HG03108 (cell line): ENCODE results near the gene TBC1D22A.

ENCODE experiments used
- ATAC-seq: cut with Tn5 transposase; IDR thresholded peaks from one replicate; pipeline ENCODE4 v1.9.1; 2021; ENCODE audit warnings: moderate library complexity; ENCODE audit not compliant: unreplicated experiment

The TBC1D22A gene

GRCh38 chr22:46854125-46854870 lies 91.8 kb downstream of the TBC1D22A start:
- no peak for ATAC-seq

GRCh38 chr22:46855681-46856080 lies 93.2 kb downstream of the TBC1D22A start:
- ATAC-seq = no peak

DNA sequence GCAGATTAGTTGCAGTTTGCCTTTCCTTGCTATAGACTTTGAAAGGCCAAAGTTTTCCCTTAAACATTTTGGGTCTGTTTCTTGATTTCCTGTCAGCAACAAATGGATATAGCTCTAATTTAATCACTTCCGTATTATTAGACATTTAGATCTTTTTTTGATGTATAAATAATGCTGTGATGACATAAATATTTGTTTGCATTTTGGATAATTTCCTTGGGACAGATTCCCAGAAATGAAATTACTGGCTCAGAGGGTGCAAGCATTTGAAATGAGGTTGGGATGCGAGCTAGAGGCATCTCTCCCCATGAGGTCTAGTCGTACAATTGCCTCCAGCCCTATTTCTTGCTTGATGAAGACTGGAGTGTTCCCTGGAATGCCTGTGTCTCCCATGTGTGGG lies 94.2 kb downstream of the TBC1D22A start:
- ATAC-seq = no peak

DNA sequence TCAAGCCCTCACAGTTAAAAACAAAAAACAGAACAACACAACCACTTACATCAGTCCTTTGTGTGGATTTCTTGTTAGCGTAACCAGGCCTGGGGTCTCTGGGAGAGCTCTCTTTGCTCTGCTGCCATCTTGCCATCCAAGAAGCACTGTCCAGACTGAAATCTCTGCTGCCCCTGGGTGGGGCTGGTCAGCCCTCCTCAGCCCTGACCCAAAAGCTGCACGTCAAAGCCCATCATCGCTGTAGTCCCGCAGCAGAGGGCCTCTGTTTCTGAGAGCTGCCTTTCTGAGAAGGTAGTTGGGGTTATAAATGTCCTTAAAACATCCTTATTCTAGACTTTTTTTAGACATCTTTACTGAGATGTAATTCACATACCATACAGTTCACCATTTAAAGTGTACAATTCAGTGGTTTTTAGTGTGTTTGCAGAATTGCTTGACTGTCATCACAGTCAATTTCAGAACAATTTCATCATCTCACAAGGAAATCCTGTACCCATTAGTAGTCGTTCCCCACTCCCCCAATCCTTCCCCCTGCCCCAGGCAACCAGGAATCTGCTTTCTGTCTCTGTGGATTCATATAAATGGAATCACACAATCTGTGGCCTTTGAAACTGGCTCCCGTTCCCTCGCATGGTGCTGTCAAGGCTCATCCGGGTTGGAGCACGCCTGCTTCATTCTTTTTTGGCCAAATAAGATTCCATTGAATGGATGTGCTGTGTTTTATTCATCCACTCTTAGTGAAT lies 94.9 kb downstream of the TBC1D22A start:
- no peak for ATAC-seq

GRCh38 chr22:46857885-46858143 lies 95.4 kb downstream of the TBC1D22A start:
- ATAC-seq = no peak

DNA sequence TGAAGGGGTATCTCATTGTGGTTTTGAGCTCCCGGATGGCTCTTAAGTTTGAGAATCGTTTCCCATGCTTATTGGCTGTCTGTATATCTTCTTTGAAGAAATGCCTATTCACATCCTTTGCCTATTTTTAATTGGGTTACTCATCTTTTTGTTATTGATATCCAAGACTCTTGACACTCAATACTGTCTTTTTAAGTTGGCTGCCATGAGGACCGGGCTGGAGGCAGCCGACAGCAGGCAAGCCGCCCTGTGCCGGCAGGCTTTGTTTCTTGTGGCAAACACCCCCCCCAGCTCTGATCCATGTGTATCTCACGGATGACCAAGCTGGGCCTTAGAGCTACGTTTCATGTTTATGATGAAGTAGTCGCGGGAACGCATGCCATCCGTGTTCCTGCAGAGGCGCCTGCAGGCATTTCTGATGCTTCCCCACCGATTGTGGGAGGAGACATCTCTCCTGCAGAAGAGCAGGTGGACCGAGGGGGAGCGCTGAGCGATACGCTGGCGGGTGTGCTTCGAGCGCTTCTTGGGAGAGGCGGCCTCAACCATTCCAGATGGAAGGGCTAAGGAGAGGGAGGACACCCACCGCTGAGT lies 95.8 kb downstream of the TBC1D22A start:
- ATAC-seq = no peak

DNA sequence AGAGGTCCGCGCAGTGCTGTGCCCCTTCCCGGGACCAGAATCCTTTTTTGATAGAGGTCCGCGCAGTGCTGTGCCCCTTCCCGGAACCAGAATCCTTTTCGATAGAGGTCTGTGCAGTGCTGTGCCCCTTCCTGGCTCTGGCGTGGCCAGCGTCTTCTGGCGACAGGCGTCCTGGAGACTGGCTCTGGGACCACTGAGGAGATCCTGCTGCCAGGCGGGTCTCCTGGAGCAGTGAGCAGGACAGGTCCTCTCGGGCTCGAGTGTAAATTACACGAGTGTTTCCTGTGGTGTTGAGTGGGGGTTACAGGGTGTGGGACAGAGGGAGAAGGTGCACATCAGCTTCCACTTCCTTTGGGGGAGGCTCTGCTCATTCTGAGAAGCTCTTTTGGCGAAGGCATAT lies 98.1 kb downstream of the TBC1D22A start:
- ATAC-seq = no peak

GRCh38 chr22:46861468-46862367 lies 99.3 kb downstream of the TBC1D22A start:
- ATAC-seq = no peak

- ATAC-seq = no peak
Measured at GRCh38 chr22:46862418-46863324, 100.2 kb downstream of the TBC1D22A start.

GRCh38 chr22:46863794-46864193 lies 101.3 kb downstream of the TBC1D22A start:
- no peak for ATAC-seq

- no peak for ATAC-seq
Measured at GRCh38 chr22:46864314-46865051, 102.0 kb downstream of the TBC1D22A start.

GRCh38 chr22:46865052-46865434 lies 102.6 kb downstream of the TBC1D22A start:
- ATAC-seq = no peak

DNA sequence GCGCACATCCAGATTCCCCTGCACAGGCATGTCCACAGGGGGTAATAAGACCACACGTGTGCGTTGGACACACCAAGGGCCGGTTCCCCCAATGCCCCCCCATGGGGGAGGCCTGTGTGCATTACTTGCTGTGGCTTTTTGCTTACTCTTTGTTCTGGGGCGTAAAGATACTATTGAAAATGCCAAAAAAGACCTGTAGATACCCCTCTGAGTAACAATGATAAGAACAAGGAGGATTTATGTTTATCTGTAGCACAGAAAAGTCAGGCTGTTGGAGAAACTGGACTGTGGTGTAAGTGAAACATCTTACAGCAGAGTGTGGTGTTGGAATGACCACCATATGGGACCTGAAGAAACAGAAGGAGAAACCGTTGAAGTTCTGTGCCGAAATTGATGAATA lies 103.2 kb downstream of the TBC1D22A start:
- ATAC-seq = no peak

- ATAC-seq = no peak
Measured at GRCh38 chr22:46866591-46866990, 104.1 kb downstream of the TBC1D22A start.

- ATAC-seq = no peak
Measured at GRCh38 chr22:46867106-46867505, 104.7 kb downstream of the TBC1D22A start.

GRCh38 chr22:46869329-46869728 lies 106.9 kb downstream of the TBC1D22A start:
- ATAC-seq = no peak

DNA sequence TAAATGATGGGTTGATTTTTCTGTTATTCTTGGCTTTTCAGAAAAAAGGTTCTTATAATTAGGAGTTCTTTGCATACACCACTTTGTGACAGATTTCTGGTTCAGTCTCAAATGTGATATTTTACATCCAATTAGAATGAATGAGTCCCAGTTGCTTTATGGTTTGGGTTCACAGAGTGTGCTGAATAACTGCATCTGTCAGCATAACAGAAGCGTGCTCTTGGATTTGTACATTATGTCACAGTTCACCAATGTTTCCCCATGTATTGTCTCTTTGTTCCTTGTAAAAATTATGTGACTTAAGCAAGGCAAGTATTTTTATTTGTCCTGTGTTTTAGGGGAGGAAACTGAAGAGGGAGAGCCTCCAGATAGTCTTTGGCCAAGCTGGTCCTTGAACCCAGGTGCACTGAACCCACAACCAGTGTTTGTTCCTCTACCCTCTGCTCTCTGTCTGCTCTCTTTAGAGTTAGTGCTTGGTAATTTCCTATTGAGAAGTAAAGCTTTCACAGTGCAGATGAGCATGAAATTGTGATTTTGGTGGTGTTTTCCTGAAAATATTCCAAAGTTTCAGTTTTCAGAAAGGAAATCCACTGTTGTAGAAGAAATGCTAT lies 107.5 kb downstream of the TBC1D22A start:
- no peak for ATAC-seq

GRCh38 chr22:46871826-46872225 lies 109.4 kb downstream of the TBC1D22A start:
- ATAC-seq = no peak

GRCh38 chr22:46875089-46875488 lies 112.6 kb downstream of the TBC1D22A start:
- no peak for ATAC-seq
